ENCODE results near the gene GABARAPL1. TPM values are rescaled to one million over a fixed set of nuclear protein-coding genes. Genes with fewer than 3 reads are reported as not detected.
A peak's percentile ranks its signal among the peaks of the same experiment; 100 is the strongest.

The GABARAPL1 gene
- total and polyA plus RNA-seq, 9 donors, result 53.1 to 186 (median 96.1) TPM

- H3K36me3 ChIP-seq, result no peaks in the 10 kb centered on the region
- DNase-seq, result no peak
- H3K4me3 ChIP-seq, result no peak overlapping the region
- 37 to 67% (median 56%) methylated on average over 3 of the region's 3 CpGs for WGBS, 3 donors
- no peak overlapping the region for H3K27ac ChIP-seq
- intact Hi-C loops (cut with DNase I), result no loop called here
- TF ChIP-seq CTCF (IDR thresholded peaks at IDR 0.05) (no peak), EP300 (IDR thresholded peaks at IDR 0.05) (no peak), POLR2A (IDR thresholded peaks at IDR 0.05) (no peak)
- H3K27me3 ChIP-seq, result no peaks in the 10 kb centered on the region
- no peaks in the 10 kb centered on the region for H3K9me3 ChIP-seq
- H3K4me1 ChIP-seq (ENCODE audit: insufficient read depth), result no peaks in the 10 kb centered on the region
Measured at GRCh38 chr12:10205220-10205807, 7.4 kb upstream of the GABARAPL1 start.

GRCh38 chr12:10207136-10207535, 5.5 kb upstream of the GABARAPL1 start:
- Histone ChIP-seq H3K27me3 (no peaks in the 10 kb centered on the region), H3K9me3 (no peaks in the 10 kb centered on the region), H3K27ac (no peak overlapping the region), H3K36me3 (no peaks in the 10 kb centered on the region), H3K4me1 (ENCODE audit: insufficient read depth) (peaks cover 4% of the 10 kb centered on the region), H3K4me3 (no peak overlapping the region)
- DNase-seq, result no peak
- TF ChIP-seq CTCF (IDR thresholded peaks at IDR 0.05), result no peak
- TF ChIP-seq POLR2A (IDR thresholded peaks at IDR 0.05), result no peak
- TF ChIP-seq EP300 (IDR thresholded peaks at IDR 0.05), result no peak
- intact Hi-C loops (cut with DNase I), result no loop called here
- 18 to 20% (median 20%) methylated on average over 2 of the region's 2 CpGs for WGBS, 3 donors

GRCh38 chr12:10210225-10210624, 2.5 kb upstream of the GABARAPL1 start:
- no peak overlapping the region for H3K27ac ChIP-seq
- no peak for TF ChIP-seq POLR2A (IDR thresholded peaks at IDR 0.05)
- no peak for TF ChIP-seq CTCF (IDR thresholded peaks at IDR 0.05)
- TF ChIP-seq EP300 (IDR thresholded peaks at IDR 0.05), result no peak
- WGBS, 3 donors, result 94 to 95% (median 95%) methylated on average over 15 of the region's 15 CpGs
- peak in 1 of 5 donors; percentile 27 for DNase-seq
- no peaks in the 10 kb centered on the region for H3K9me3 ChIP-seq
- H3K4me3 ChIP-seq, result no peak overlapping the region
- intact Hi-C loops (cut with DNase I), result loop anchor here in 3 of 4 donors (2.0 to 10.0 kb wide), 4 partner anchors 155 to 1515 kb away; partner anchors contain the start of genes RIMKLB (in 1 of the 3) and YBX3 (in 1 of the 3)
- H3K27me3 ChIP-seq, result no peaks in the 10 kb centered on the region
- no peaks in the 10 kb centered on the region for H3K36me3 ChIP-seq
- peaks cover 5% of the 10 kb centered on the region for H3K4me1 ChIP-seq (ENCODE audit: insufficient read depth)

GRCh38 chr12:10211101-10211939, 1.4 kb upstream of the GABARAPL1 start:
- TF ChIP-seq POLR2A (IDR thresholded peaks at IDR 0.05) (no peak), EP300 (IDR thresholded peaks at IDR 0.05) (no peak), CTCF (IDR thresholded peaks at IDR 0.05) (no peak)
- Histone ChIP-seq H3K4me3 (no peak overlapping the region), H3K27ac (peak overlapping the region; percentile 97 to 100), H3K36me3 (no peaks in the 10 kb centered on the region), H3K4me1 (ENCODE audit: insufficient read depth) (peaks cover 5% of the 10 kb centered on the region), H3K9me3 (no peaks in the 10 kb centered on the region), H3K27me3 (no peaks in the 10 kb centered on the region)
- DNase-seq, result peak; percentile 20 to 48 (median 43)
- intact Hi-C loops (cut with DNase I), result loop anchor here in 3 of 4 donors (2.0 to 10.0 kb wide), 4 partner anchors 153 to 1517 kb away; partner anchors contain the start of genes RIMKLB (in 1 of the 3) and YBX3 (in 1 of the 3)
- 89 to 93% (median 92%) methylated on average over 25 of the region's 25 CpGs for WGBS, 3 donors
